HFFc6 (cell line): ENCODE data around the gene SLC12A8. TPM values are rescaled to one million over a fixed set of nuclear protein-coding genes. Genes with fewer than 3 reads are reported as not detected.

Experiments
- DNase-seq: peaks from one replicate; pipeline ENCODE4 v3.0.0-alpha.2; 2018
- H3K27ac Mint-ChIP-seq: 2 replicates; pipeline ENCODE4 v1.8.0; 2020; ENCODE audit warnings: mild to moderate bottlenecking, mixed read lengths
- H3K27me3 Mint-ChIP-seq: 2 replicates; pipeline ENCODE4 v1.8.0; 2021; ENCODE audit warnings: mild to moderate bottlenecking, moderate library complexity, mixed read lengths; ENCODE audit not compliant: insufficient read depth
- H3K36me3 Mint-ChIP-seq: 2 replicates; pipeline ENCODE4 v1.8.0; 2021; ENCODE audit warnings: low read depth, mixed read lengths
- H3K4me1 Mint-ChIP-seq: 2 replicates; pipeline ENCODE4 v1.8.0; 2020; ENCODE audit warnings: low read depth, mixed read lengths
- H3K4me3 Mint-ChIP-seq: 2 replicates; pipeline ENCODE4 v1.8.0; 2020; ENCODE audit warnings: mild to moderate bottlenecking, moderate library complexity, mixed read lengths
- H3K9me3 Mint-ChIP-seq: 2 replicates; pipeline ENCODE4 v1.8.0; 2020; ENCODE audit warnings: mild to moderate bottlenecking, mixed read lengths
- CTCF ChIP-seq: fragments of 200-600 bp; sonication (generic); IDR thresholded peaks from 2 replicates; pipeline ENCODE4 v1.5.0; 2021; ENCODE audit warnings: antibody characterized with exemption, mild to moderate bottlenecking
- total RNA-seq, 6 experiments: library from RNA; stranded (reverse); fragmentation: NEBNext Ultra II Directional; extraction: Animal tissue kit (Norgen Biotek cat#: 25700); gene quantifications; 2 replicates in 1 of 6; 3 replicates in 5 of 6; pipeline ENCODE4 v1.2.3, GENCODE V29; 2021

The SLC12A8 gene
- total RNA-seq, 6 experiments from 2014 or later = 1.8 to 4.6 (median 3.7) TPM

GRCh38 chr3:125202197-125202596 is 10.4 kb downstream of the SLC12A8 start:
- no peaks in the 10 kb centered on the region for H3K9me3 Mint-ChIP-seq
- no peak overlapping the region for H3K27ac Mint-ChIP-seq
- peaks cover 10% of the 10 kb centered on the region for H3K4me1 Mint-ChIP-seq
- DNase-seq = no peak
- no peaks in the 10 kb centered on the region; the same call in 1 of the 2 replicates for H3K27me3 Mint-ChIP-seq
- H3K36me3 Mint-ChIP-seq = no peaks in the 10 kb centered on the region
- peak; percentile 62 for TF ChIP-seq CTCF
- H3K4me3 Mint-ChIP-seq = no peak overlapping the region

- Mint-ChIP-seq H3K4me1 (peaks cover 10% of the 10 kb centered on the region), H3K27ac (no peak overlapping the region), H3K9me3 (no peaks in the 10 kb centered on the region), H3K36me3 (no peaks in the 10 kb centered on the region), H3K4me3 (no peak overlapping the region), H3K27me3 (no peaks in the 10 kb centered on the region)
- no peak for DNase-seq
- TF ChIP-seq CTCF = no peak
Observed at GRCh38 chr3:125200731-125201139, 11.8 kb downstream of the SLC12A8 start.

- H3K27me3 Mint-ChIP-seq = peaks cover 1% of the 10 kb centered on the region; the same call in 1 of the 2 replicates
- no peak overlapping the region; the same call in 1 of the 2 replicates for H3K27ac Mint-ChIP-seq
- TF ChIP-seq CTCF = peak; percentile 32
- peaks cover 14% of the 10 kb centered on the region for H3K4me1 Mint-ChIP-seq
- H3K9me3 Mint-ChIP-seq = no peaks in the 10 kb centered on the region
- no peaks in the 10 kb centered on the region for H3K36me3 Mint-ChIP-seq
- peak; percentile 59 for DNase-seq
- H3K4me3 Mint-ChIP-seq = no peak overlapping the region
Observed at GRCh38 chr3:125194849-125195601, 17.5 kb downstream of the SLC12A8 start.

- no peaks in the 10 kb centered on the region for H3K36me3 Mint-ChIP-seq
- no peak overlapping the region for H3K4me3 Mint-ChIP-seq
- DNase-seq = peak; percentile 19
- H3K9me3 Mint-ChIP-seq = no peaks in the 10 kb centered on the region
- no peak for TF ChIP-seq CTCF
- H3K4me1 Mint-ChIP-seq = peaks cover 14% of the 10 kb centered on the region
- H3K27me3 Mint-ChIP-seq = peaks cover 1% of the 10 kb centered on the region; the same call in 1 of the 2 replicates
- no peak overlapping the region; the same call in 1 of the 2 replicates for H3K27ac Mint-ChIP-seq
Observed at GRCh38 chr3:125194061-125194848, 18.3 kb downstream of the SLC12A8 start.

- peaks cover 14% of the 10 kb centered on the region for H3K4me1 Mint-ChIP-seq
- H3K4me3 Mint-ChIP-seq = no peak overlapping the region
- no peak for DNase-seq
- no peak overlapping the region for H3K27ac Mint-ChIP-seq
- no peak for TF ChIP-seq CTCF
- no peaks in the 10 kb centered on the region for H3K36me3 Mint-ChIP-seq
- H3K27me3 Mint-ChIP-seq = peaks cover 1% of the 10 kb centered on the region; the same call in 1 of the 2 replicates
- H3K9me3 Mint-ChIP-seq = no peaks in the 10 kb centered on the region
Observed at GRCh38 chr3:125192190-125193035, 20.1 kb downstream of the SLC12A8 start.
